GM12878 (cell line): ENCODE data around the gene SORBS2. TPM values are rescaled to one million over a fixed set of nuclear protein-coding genes. Genes with fewer than 3 reads are reported as not detected.

ENCODE experiments used
- ATAC-seq: fragments of 200-7000 bp; cut with Tn5 transposase; 3 replicates; pipeline ENCODE4 v1.9.1; 2020; ENCODE audit warnings: mild to moderate bottlenecking, moderate library complexity
- BruUV-seq: library from RNA; stranded (reverse); fragments of 400-500 nt; replicated peaks from 2 replicates; lab custom pipeline; 2021; lab: Mats Ljungman, UMichigan
- CTCF ChIA-PET: fragments of 300-600 bp; sonication (Branson Sonifier 250); formaldehyde crosslinking; extraction: SDS; loops from one replicate; lab custom pipeline; 2021; ENCODE audit warnings: inconsistent platforms; lab: Yijun Ruan, JAX
- POLR2A ChIA-PET: fragments of 350-600 bp; formaldehyde crosslinking; extraction: SDS; loops from one replicate; lab custom pipeline; 2021; ENCODE audit warnings: inconsistent platforms; lab: Charles Lee
- RAD21 ChIA-PET: fragments of 300-600 bp; sonication (Branson Sonifier 250); formaldehyde crosslinking; loops from one replicate; lab custom pipeline; 2023; ENCODE audit warnings: antibody characterized with exemption; ENCODE audit not compliant: unreplicated experiment; lab: Charles Lee
- SMC1A ChIA-PET: fragments of 300-600 bp; sonication (Branson Sonifier 250); formaldehyde crosslinking; loops from one replicate; lab custom pipeline; 2023; ENCODE audit not compliant: unreplicated experiment, uncharacterized antibody; lab: Charles Lee
- DNase-seq: peaks from one replicate; pipeline ENCODE4 v3.0.0-alpha.2; 2011; ENCODE audit warnings: low read depth, low spot score
- FAIRE-seq: peaks from 3 replicates; lab custom pipeline; 2011; peaks lifted over from hg19 to GRCh38; lab: Jason Lieb, UNC
- H2AFZ ChIP-seq: 2 replicates; pipeline ENCODE4 v1.6.0; 2011; ENCODE audit warnings: low read depth, low read length, control low read depth; ENCODE audit not compliant: control insufficient read depth
- H3K27ac ChIP-seq: 2 replicates; pipeline ENCODE4 v1.5.1; 2011; ENCODE audit warnings: control low read depth; ENCODE audit not compliant: control insufficient read depth, insufficient read depth
- H3K27me3 ChIP-seq, 2 experiments: replicated peaks in 1 of 2; 2 replicates each; pipeline versions ENCODE4 v1.6.0 to v1.6.1; 2011; ENCODE audit warnings: low read length in 1 of 2; ENCODE audit not compliant: control insufficient read depth in 2 of 2, insufficient read depth in 2 of 2
- H3K36me3 ChIP-seq, 2 experiments: 2 replicates each; pipeline ENCODE4 v1.5.1; 2011; ENCODE audit warnings: low read length in 1 of 2; ENCODE audit not compliant: control insufficient read depth in 2 of 2, insufficient read depth in 2 of 2
- H3K4me1 ChIP-seq: 2 replicates; pipeline ENCODE4 v1.6.1; 2011; ENCODE audit warnings: mild to moderate bottlenecking, low read length, moderate library complexity, mixed read lengths; ENCODE audit not compliant: control insufficient read depth, insufficient read depth
- H3K4me2 ChIP-seq: 2 replicates; pipeline ENCODE4 v1.6.0; 2011; ENCODE audit warnings: control low read depth; ENCODE audit not compliant: control insufficient read depth, insufficient read depth
- H3K4me3 ChIP-seq: fragments of 200-600 bp; sonication (generic); 2 replicates; pipeline ENCODE4 v1.5.1; 2016
- H3K79me2 ChIP-seq: 2 replicates; pipeline ENCODE4 v1.6.0; 2011; ENCODE audit warnings: low read length; ENCODE audit not compliant: control insufficient read depth, insufficient read depth
- H3K9ac ChIP-seq: 2 replicates; pipeline ENCODE4 v1.8.0; 2011; ENCODE audit warnings: low read length, control low read depth, mixed read lengths; ENCODE audit not compliant: control insufficient read depth, insufficient read depth
- H3K9me3 ChIP-seq: replicated peaks from 3 replicates; pipeline ENCODE4 v1.5.1; 2011; ENCODE audit warnings: mild to moderate bottlenecking, low read length; ENCODE audit not compliant: control insufficient read depth, insufficient read depth
- H4K20me1 ChIP-seq: 2 replicates; pipeline ENCODE4 v1.6.0; 2011; ENCODE audit not compliant: control insufficient read depth, insufficient read depth
- ATF7 ChIP-seq: fragments of 450-650 bp; IDR thresholded peaks from 2 replicates; pipeline ENCODE4 v1.6.1; 2016; ENCODE audit warnings: low read depth, mild to moderate bottlenecking
- CREB1 ChIP-seq: IDR thresholded peaks from 2 replicates; pipeline ENCODE4 v1.6.1; 2012; ENCODE audit warnings: low read depth, mild to moderate bottlenecking, inconsistent platforms
- PAX5 ChIP-seq: IDR thresholded peaks from 2 replicates; pipeline ENCODE4 v1.6.1; 2011; ENCODE audit warnings: low read depth, low read length, borderline replicate concordance
- PAX8 ChIP-seq: fragments of 450-650 bp; IDR thresholded peaks from 2 replicates; pipeline ENCODE4 v1.6.1; 2017; ENCODE audit warnings: mild to moderate bottlenecking, moderate library complexity
- PML ChIP-seq: IDR thresholded peaks from 2 replicates; pipeline ENCODE4 v1.6.1; 2012; ENCODE audit warnings: low read length, inconsistent platforms
- TCF3 ChIP-seq: IDR thresholded peaks from 2 replicates; pipeline ENCODE4 v1.6.1; 2012; ENCODE audit warnings: low read depth, mild to moderate bottlenecking, low read length, borderline replicate concordance; ENCODE audit not compliant: insufficient read depth
- ZNF207 ChIP-seq: fragments of 450-650 bp; IDR thresholded peaks from 2 replicates; pipeline ENCODE4 v1.6.1; 2014; ENCODE audit warnings: antibody characterized with exemption, mild to moderate bottlenecking, borderline replicate concordance
- WGBS: methylation state at CpG from one replicate; pipeline ENCODE4 v1.1.6; 2016; ENCODE audit warnings: low lambda C conversion rate; ENCODE audit not compliant: insufficient replicate concordance, insufficient coverage; ENCODE audit errors: missing lambda C conversion rate; 5-methylcytosine and 5-hydroxymethylcytosine counted together
- in situ Hi-C: fragments of 300-500 bp; cut with MboI; formaldehyde crosslinking; loops from 9 replicates; pipeline ENCODE4 v1.14.3; 2018; ENCODE audit warnings: mixed read lengths
- intact Hi-C: fragments of 100-400 bp; cut with micrococcal nuclease; formaldehyde crosslinking; loops from one replicate; pipeline ENCODE4 v1.14.2; 2022; ENCODE audit not compliant: unreplicated experiment
- polyA plus RNA-seq, 11 experiments: library from polyadenylated mRNA; depleted of rRNA in 4 of 11; unstranded in 6 of 11; stranded (reverse) in 5 of 11; fragments of >200 nt; fragmentation: Nextera tagmentation in 4 of 11; fragmentation: Illumina TruSeq in 1 of 11; extraction: Ambion mirVana in 4 of 11; extraction: Trizol in 1 of 11; gene quantifications; 1 replicate in 1 of 11; 2 replicates in 10 of 11; pipeline versions ENCODE4 v1.2.1 to v1.2.3, GENCODE V29; 2011 to 2016; ENCODE audit warnings: inconsistent platforms in 2 of 11, missing spikeins in 2 of 11, low read depth in 1 of 11
- total RNA-seq, 4 experiments: library from RNA; depleted of rRNA in 3 of 4; stranded (reverse); fragments of >200 nt in 3 of 4; fragmentation: Illumina TruSeq in 1 of 4; extraction: Trizol in 1 of 4; gene quantifications; 2 replicates each; pipeline versions ENCODE4 v1.2.1 to v1.2.3, GENCODE V29; 2013 to 2021
- TF ChIP-seq, protein P1 (sequence below): fragments of 450-650 bp; IDR thresholded peaks from 2 replicates; pipeline ENCODE4 v1.6.1; 2014; ENCODE audit warnings: mild to moderate bottlenecking
- TF ChIP-seq, protein P2 (sequence below): IDR thresholded peaks from 2 replicates; pipeline ENCODE4 v1.6.1; 2012; ENCODE audit warnings: low read depth, low read length, improper control_type of control experiment

SORBS2 gene
- total and polyA plus RNA-seq, 10 of the 15 experiments (the other 5 are each of a cell fraction or from before 2014, with no cell fraction given): 0.06 to 3.0 (median 0.79) TPM

GRCh38 chr4:185752872-185753271, 59.1 kb downstream of the SORBS2 start:
- no peak overlapping the region for H2AFZ ChIP-seq
- WGBS: 24% methylated on average over 5 of the region's 5 CpGs
- no peak overlapping the region for H3K4me2 ChIP-seq
- in situ Hi-C loops: no loop called here
- no peaks in the 10 kb centered on the region for H3K36me3 ChIP-seq
- POLR2A ChIA-PET: no interaction called here
- ATAC-seq: no peak
- no peak overlapping the region for H3K27ac ChIP-seq
- no peaks in the 10 kb centered on the region for H4K20me1 ChIP-seq
- FAIRE-seq: no peak
- intact Hi-C loops: no loop called here
- H3K9me3 ChIP-seq: no peaks in the 10 kb centered on the region
- DNase-seq: no peak
- CTCF ChIA-PET: no interaction called here
- H3K79me2 ChIP-seq: no peaks in the 10 kb centered on the region
- TF ChIP-seq ZNF207: no peak
- TF ChIP-seq PAX8: no peak
- no peak for TF ChIP-seq CREB1
- TF ChIP-seq, protein P1, sequence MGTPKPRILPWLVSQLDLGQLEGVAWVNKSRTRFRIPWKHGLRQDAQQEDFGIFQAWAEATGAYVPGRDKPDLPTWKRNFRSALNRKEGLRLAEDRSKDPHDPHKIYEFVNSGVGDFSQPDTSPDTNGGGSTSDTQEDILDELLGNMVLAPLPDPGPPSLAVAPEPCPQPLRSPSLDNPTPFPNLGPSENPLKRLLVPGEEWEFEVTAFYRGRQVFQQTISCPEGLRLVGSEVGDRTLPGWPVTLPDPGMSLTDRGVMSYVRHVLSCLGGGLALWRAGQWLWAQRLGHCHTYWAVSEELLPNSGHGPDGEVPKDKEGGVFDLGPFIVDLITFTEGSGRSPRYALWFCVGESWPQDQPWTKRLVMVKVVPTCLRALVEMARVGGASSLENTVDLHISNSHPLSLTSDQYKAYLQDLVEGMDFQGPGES: no peak
- no peak for TF ChIP-seq TCF3
- no peak for TF ChIP-seq ATF7
- TF ChIP-seq PML: no peak
- TF ChIP-seq PAX5: no peak
- TF ChIP-seq, protein P2, sequence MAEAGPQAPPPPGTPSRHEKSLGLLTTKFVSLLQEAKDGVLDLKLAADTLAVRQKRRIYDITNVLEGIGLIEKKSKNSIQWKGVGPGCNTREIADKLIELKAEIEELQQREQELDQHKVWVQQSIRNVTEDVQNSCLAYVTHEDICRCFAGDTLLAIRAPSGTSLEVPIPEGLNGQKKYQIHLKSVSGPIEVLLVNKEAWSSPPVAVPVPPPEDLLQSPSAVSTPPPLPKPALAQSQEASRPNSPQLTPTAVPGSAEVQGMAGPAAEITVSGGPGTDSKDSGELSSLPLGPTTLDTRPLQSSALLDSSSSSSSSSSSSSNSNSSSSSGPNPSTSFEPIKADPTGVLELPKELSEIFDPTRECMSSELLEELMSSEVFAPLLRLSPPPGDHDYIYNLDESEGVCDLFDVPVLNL: no peak
- H3K4me3 ChIP-seq: no peak overlapping the region
- BruUV-seq: no TSS peak
- RAD21 ChIA-PET: no interaction called here
- H3K27me3 ChIP-seq: no peaks in the 10 kb centered on the region
- no peak overlapping the region for H3K9ac ChIP-seq
- no peaks in the 10 kb centered on the region; the same call in 1 of the 2 replicates for H3K4me1 ChIP-seq
- SMC1A ChIA-PET: no interaction called here
